ENCODE results near the gene DPF3.

DPF3 gene

GRCh38 chr14:72588521-72588920 lies 305.4 kb downstream of the DPF3 start:
- no peak for DNase-seq

- DNase-seq: no peak
Observed at GRCh38 chr14:72583316-72584272, 310.3 kb downstream of the DPF3 start.

- no peak for DNase-seq
Observed at GRCh38 chr14:72582582-72582981, 311.3 kb downstream of the DPF3 start.

GRCh38 chr14:72578514-72578913 lies 315.4 kb downstream of the DPF3 start:
- DNase-seq: no peak

DNA sequence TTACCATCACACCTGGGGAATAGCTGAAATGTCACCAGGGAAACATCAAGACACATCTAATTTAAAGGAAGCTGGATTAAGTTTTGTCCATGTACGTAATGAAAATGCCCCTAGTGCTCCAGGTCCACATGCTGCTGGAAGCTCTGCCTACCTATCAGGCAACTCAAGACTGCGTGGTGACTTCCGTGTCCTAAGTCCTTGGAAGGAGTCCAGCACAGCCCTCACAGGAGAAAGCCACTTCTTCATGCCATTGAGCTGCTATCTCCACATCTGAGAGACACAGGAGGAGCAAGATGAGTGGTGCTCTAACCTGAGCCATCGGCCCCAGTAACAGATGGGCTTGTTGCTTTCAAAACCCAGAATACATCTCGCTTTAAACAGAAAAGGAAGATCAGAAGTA lies 316.4 kb downstream of the DPF3 start:
- DNase-seq: no peak

DNA sequence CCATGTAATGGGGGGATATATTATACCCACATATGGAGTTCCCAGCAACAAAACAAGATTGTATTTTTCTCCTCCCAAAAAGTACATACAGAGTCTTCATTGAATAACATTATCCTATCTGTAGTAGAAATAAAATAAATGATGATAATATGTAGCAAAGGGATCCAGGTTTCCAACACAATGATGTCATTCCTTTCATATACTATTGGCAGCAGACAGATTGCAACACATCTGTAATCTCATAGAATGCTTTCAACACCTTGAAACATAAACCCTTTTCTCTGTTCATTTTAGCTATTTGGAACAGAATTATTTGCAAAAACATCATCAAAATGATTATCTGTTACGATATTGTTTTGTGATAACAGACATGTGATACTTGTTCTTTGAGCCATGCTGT lies 317.6 kb downstream of the DPF3 start:
- DNase-seq: no peak

GRCh38 chr14:72574715-72575114 lies 319.2 kb downstream of the DPF3 start:
- DNase-seq: no peak

- DNase-seq: no peak
Observed at GRCh38 chr14:72573725-72574417, 320.0 kb downstream of the DPF3 start.
